T-helper 2 cell treated with Interferon-gamma antibody and Interleukin-4, amounts not matched to agents 5 μg/mL and 100 μg/mL, for 36 hours (primary cell): ENCODE results near the gene ZNF579.
"Not testable (repeated sequence)": the region's sequence is repeated elsewhere in the genome, so short reads cannot be mapped to it uniquely, and the experiment has no call there.

Experiments used
- DNase-seq: peaks from one replicate; pipeline ENCODE4 v3.0.0; 2021; ENCODE audit warnings: low spot score
- H3K27ac Mint-ChIP-seq: one replicate; pipeline ENCODE4 v1.8.0; 2021; ENCODE audit warnings: mild to moderate bottlenecking, mixed read lengths
- H3K27me3 Mint-ChIP-seq: one replicate; pipeline ENCODE4 v1.8.0; 2021; ENCODE audit warnings: low read depth, mixed read lengths
- H3K36me3 Mint-ChIP-seq: one replicate; pipeline ENCODE4 v1.8.0; 2021; ENCODE audit warnings: low read depth, mixed read lengths
- H3K4me1 Mint-ChIP-seq: one replicate; pipeline ENCODE4 v1.8.0; 2021; ENCODE audit warnings: low read depth, mixed read lengths
- H3K4me3 Mint-ChIP-seq: one replicate; pipeline ENCODE4 v1.8.0; 2022; ENCODE audit warnings: mild to moderate bottlenecking, moderate library complexity, mixed read lengths
- H3K9me3 Mint-ChIP-seq: one replicate; pipeline ENCODE4 v1.8.0; 2021; ENCODE audit warnings: mixed read lengths

The ZNF579 gene

DNA sequence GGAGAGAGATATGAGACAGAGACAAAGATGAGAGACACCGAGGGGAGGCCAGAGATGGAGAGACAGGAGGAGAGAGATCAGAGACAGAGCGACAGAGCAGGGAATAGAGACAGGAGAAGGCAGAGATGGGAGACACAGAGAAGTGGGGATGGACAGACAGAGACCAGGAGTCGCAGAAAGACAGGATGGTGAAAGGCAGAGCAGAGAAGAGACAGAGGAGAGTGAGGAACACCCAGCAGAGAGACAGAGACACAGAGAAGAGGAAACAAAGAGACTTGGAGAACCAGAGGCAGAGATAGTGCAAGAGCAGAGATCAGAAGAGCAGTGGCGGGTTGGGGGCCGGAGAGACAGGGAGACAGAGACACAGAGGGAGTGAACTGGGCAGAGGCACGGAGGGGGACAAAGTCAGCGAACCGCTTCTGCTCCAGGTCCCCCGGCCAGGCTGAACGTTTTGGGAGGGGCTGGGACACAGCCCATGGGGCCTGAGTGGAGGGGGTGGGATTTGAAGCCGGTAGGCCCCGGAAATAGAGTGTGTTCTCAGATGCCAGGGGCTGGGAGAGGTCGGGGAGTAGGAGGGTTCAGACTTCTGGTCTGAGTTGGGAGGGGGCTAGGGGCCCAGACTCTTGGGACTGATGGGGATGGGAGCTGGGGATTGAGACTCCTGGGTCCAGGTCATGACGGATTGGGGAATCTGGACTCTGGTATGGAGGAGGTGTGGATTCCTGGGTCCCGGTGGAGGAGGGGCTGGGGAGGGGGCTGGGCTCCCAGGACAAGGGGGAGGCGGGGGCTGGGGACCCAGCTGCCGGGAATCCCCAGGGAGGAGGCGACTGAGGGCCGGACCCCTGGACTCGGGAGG is 654 bp downstream of the ZNF579 start:
- H3K4me1 Mint-ChIP-seq = peaks cover 17% of the 10 kb centered on the region
- H3K27ac Mint-ChIP-seq = peak overlapping the region; percentile 90
- H3K27me3 Mint-ChIP-seq = peaks cover 2% of the 10 kb centered on the region
- H3K4me3 Mint-ChIP-seq = peak overlapping the region; percentile 91
- DNase-seq = no peak
- no peaks in the 10 kb centered on the region for H3K9me3 Mint-ChIP-seq
- H3K36me3 Mint-ChIP-seq = peaks cover 8% of the 10 kb centered on the region

DNA sequence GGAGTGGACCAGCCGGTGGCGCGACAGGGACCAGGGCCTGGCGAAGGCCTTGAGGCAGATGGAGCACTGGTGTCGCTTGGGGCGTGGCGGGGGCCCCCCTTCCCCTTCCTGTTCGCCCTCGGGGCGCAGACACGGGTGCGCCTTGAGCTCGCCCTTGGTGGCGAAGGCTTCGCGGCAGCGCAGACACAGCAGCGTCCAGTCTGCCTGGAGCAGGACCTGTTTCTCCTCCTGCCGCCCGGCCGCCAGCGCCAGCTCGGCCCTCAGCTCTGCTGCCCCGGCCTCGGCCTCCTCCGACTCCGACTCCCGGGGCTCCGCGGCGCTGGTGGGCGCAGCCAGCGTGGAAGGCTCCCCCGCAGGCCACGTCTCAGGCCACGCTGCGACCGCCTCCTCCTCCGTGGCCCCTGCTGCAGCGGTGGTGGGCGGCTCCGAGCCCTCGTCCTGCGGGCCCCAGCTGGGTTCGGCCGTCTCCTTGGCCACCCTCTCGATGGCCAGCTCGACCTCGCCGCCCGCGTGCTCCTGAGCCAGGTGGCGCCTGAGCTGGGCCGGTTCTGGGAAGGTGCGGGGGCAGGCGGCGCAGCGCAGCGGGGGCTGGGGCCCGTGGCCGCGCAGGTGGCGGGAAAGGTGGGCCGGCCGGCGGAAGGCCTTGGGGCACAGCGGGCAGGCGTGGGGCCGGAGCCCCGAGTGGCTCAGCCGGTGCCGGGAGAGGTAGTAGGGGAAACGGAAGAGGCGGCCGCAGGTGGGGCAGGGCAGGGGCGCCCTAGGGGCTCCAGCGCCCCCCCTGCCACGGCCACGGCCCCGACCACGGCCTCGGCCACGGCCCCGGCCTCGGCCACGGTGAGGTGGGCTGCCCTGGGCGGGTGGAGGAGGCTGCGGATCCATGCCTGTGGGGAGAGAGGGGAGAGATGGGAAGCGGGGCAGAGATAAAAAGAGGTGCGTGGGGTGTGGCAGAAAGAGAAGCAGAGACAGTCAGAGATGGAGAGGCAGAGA is 1.6 kb downstream of the ZNF579 start:
- H3K9me3 Mint-ChIP-seq = no peaks in the 10 kb centered on the region
- peak overlapping the region; percentile 90 for H3K27ac Mint-ChIP-seq
- no peaks in the 10 kb centered on the region for H3K27me3 Mint-ChIP-seq
- peak overlapping the region; percentile 91 for H3K4me3 Mint-ChIP-seq
- peaks cover 17% of the 10 kb centered on the region for H3K4me1 Mint-ChIP-seq
- peaks cover 8% of the 10 kb centered on the region for H3K36me3 Mint-ChIP-seq
- DNase-seq = no peak

DNA sequence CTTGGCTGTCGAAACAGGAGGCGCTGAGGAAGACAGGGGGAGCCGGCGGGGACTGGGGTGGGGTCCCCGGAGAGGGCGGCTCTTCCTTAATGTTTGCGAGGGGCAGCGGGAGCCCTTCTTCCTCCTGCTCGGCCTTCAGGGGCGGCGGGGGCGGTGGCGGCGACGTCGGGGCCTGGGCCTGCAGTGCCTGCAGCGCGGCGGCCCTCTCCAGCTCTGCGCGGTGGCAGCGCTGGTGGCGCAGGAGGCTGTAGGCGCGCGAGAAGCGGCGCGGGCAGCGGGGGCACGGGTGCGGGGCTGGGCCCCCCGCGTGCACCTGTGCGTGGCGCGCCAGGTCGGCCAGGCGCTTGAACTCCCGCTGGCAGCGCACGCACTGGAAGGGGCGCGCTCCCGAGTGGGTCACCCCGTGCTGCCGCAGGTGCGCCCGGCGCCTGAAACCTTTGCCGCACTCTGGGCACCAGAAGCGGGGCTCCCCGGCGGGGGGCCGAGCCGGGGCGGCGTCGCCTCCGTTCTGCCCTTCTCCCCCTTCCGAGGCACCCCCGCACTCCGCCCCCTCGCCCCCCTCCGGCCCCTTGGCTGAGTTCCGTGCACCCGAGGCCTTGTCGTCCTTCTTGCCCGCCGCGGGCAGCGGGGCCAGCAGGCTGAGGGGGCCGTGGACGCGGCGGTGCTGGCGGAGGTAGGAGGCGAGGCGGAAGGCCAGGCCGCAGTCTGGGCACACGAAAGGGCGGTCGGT is 2.5 kb downstream of the ZNF579 start:
- no peak overlapping the region for H3K27ac Mint-ChIP-seq
- H3K27me3 Mint-ChIP-seq = no peaks in the 10 kb centered on the region
- peaks cover 17% of the 10 kb centered on the region for H3K4me1 Mint-ChIP-seq
- H3K9me3 Mint-ChIP-seq = no peaks in the 10 kb centered on the region
- no peak for DNase-seq
- peaks cover 8% of the 10 kb centered on the region for H3K36me3 Mint-ChIP-seq
- no peak overlapping the region for H3K4me3 Mint-ChIP-seq

DNA sequence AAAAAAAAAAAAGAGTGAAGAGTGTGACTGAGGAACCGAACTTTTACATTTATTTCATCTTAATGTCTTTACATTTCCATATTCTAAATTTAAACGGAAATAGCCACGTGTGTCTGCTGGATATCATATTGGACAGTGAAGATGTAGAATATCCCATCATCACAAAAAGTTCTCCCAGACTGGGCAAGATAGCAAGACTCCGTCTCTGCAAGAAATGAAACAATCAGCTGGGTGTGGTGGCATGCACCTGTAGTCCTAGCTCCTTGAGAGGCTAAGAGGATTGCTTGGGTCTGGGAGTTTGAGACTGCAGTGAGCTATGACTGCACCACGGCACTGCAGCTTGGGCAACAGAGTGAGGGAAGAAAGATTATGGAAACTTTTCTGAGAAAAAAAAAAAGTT is 3.9 kb downstream of the ZNF579 start:
- H3K4me1 Mint-ChIP-seq = peaks cover 14% of the 10 kb centered on the region
- H3K9me3 Mint-ChIP-seq = no peaks in the 10 kb centered on the region
- H3K27me3 Mint-ChIP-seq = no peaks in the 10 kb centered on the region
- DNase-seq = no peak
- H3K27ac Mint-ChIP-seq = no peak overlapping the region
- peaks cover 8% of the 10 kb centered on the region for H3K36me3 Mint-ChIP-seq
- peak overlapping the region; percentile 39 for H3K4me3 Mint-ChIP-seq

DNA sequence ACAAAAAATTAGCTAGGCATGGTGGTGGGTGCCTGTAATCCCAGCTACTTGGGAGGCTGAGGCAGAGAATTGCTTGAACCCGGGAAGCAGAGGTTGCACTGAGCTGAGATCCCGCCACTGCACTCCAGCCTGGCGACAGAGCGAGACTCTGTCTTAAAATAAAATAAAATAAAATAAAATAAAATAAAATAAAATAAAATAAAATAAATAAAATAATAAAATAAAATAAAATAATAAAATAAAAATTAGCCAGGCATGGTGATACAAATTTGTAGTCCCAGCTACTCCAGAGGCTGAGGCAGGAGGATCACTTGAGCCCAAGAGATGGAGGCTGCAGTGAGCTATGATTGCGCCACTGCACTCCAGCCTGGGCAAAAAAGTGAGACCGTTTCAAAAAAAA is 6.7 kb downstream of the ZNF579 start:
- H3K27ac Mint-ChIP-seq, DNase-seq, H3K36me3 Mint-ChIP-seq, H3K27me3 Mint-ChIP-seq, H3K9me3 Mint-ChIP-seq, H3K4me1 Mint-ChIP-seq, H3K4me3 Mint-ChIP-seq: not testable (repeated sequence)

DNA sequence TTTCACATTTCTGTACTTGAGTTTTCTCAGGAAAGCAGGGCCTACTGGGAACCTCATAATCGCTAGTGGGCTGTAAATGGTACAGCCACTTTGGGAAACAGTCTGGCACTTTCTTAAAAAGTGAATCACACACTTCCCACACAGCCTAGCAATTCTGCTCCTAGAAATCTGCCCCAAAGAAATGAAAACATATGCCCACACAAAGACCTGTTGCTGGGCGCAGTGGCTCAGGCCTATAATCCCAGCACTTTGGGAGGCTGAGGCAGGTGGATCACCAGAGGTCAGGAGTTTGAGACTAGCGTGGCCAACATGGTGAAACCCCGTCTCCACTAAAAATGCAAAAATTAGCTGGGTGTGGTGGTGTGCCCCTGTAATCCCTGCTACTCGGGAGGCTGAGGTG is 11.2 kb downstream of the ZNF579 start:
- DNase-seq, H3K9me3 Mint-ChIP-seq, H3K4me1 Mint-ChIP-seq, H3K4me3 Mint-ChIP-seq, H3K27ac Mint-ChIP-seq, H3K27me3 Mint-ChIP-seq, H3K36me3 Mint-ChIP-seq: not testable (repeated sequence)

DNA sequence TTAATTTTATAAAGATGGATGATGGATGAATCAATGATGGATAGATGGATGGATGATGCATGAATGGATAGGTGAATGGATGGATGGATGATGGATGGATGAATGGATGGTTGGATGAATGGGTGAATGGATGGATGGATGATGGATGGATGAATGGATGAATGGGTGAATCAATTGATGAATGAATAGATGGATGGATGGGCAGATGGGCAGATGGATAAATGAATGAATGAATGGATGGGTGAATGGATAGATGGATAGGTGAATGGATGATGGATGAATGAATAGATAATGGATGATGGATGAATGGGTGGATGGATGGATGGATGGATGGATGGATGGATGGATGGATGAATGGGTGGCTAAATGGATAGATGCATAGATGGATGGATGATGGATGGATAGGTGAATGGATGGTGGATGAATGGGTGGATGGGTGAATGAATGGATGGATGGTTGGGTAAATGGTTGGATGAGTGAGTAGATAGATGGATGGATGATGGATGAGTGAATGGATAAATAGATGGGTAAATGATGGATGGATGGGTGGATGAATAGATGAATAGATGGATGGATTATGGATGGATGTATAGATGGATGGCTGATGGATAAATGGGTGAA is 12.8 kb downstream of the ZNF579 start:
- H3K4me1 Mint-ChIP-seq = no peaks in the 10 kb centered on the region

DNA sequence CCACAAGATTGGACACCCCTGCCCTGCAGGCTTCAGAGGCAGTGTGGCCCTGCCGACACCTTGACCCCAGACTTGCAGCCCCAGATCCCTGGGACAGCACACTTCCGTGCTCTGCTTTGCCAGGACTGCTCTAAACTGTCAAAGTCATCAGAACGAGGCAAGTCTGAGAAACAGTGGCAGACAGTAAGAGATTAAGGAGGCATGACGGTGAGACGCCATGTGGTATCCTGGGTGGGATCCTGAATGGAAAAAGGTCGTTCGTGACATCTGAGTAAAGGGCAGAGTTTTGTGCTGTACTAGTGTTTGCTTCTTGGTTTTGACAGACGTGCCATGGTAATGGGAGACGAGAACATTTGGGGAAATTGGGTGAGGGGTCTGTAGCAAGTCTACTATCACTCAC is 13.8 kb downstream of the ZNF579 start:
- H3K9me3 Mint-ChIP-seq = no peaks in the 10 kb centered on the region
- H3K27ac Mint-ChIP-seq = no peak overlapping the region

More for the DNA sequence above, 12.8 kb downstream of the ZNF579 start:
- no peak for DNase-seq
- Mint-ChIP-seq H3K27ac (no peak overlapping the region), H3K9me3 (no peaks in the 10 kb centered on the region), H3K27me3 (peaks cover 2% of the 10 kb centered on the region), H3K36me3 (no peaks in the 10 kb centered on the region), H3K4me3 (no peak overlapping the region)

DNA sequence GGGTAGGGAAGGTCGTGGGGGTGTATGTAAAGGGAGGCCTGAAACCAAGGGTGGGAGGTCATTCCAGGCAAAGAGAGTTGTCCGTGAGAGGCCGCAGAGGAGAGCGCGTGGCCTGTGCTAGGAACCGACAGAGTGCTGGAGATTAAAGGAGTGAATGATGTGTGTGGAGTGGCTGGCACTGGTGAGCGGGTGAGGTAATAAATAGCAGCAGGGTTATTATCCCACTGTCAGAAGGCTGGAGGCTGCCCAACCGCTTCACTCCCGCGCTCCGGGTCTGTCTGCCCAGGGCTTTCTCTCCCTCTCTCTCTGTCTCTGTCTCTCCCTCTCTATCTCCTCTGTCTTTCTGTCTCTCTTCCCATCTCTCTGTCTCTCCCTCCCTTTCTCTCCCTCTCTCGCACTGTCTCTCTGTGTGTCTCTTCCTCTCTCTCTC is 17.4 kb downstream of the ZNF579 start:
- Mint-ChIP-seq H3K4me3 (no peak overlapping the region), H3K27me3 (peaks cover 2% of the 10 kb centered on the region), H3K36me3 (no peaks in the 10 kb centered on the region), H3K9me3 (no peaks in the 10 kb centered on the region), H3K4me1 (no peaks in the 10 kb centered on the region), H3K27ac (no peak overlapping the region)
- no peak for DNase-seq

More for the DNA sequence above, 13.8 kb downstream of the ZNF579 start:
- Mint-ChIP-seq H3K4me3 (no peak overlapping the region), H3K36me3 (no peaks in the 10 kb centered on the region), H3K27me3 (peaks cover 2% of the 10 kb centered on the region), H3K4me1 (no peaks in the 10 kb centered on the region)
- no peak for DNase-seq

DNA sequence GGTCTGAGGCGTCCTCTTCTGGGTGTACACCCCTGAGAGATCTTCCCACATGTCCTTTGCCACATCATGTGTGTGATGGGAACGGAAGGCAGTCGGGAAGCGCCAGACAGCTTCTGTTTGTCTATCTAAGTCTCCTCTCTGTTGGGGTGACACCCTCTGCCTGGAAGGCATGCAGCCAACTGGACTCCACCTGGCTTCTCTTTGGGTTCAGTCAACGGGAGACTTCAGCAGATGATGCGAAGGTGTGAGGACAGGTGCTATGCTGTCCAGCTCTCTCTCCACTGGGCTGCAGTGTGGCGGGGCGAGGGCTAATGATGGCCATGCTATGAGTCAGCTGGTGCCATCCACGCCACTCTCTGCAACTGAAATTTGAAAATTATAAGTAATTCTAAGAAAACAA is 21.0 kb downstream of the ZNF579 start:
- Mint-ChIP-seq H3K4me1 (no peaks in the 10 kb centered on the region), H3K9me3 (no peaks in the 10 kb centered on the region), H3K36me3 (no peaks in the 10 kb centered on the region), H3K4me3 (no peak overlapping the region), H3K27me3 (no peaks in the 10 kb centered on the region), H3K27ac (no peak overlapping the region)
- DNase-seq = no peak

DNA sequence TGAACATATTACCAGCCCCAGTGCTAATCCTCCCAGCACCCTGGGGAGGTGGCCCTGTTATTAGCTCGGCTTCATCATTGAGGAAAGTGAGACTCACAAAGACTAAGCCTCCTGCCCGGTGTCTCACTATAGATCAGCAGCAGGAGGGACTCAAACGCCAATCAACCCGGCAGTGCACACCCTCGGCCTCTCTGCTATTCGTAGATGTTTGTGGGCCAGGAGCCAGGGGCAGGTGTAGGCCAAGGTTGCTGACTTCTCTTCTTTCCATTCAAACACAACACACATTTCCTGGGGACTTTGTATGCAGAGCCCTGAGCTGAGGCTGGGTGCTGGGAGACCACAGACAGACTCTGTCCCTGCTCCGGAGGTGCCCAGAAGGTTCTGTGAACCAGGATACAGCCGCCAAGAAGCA is 25.9 kb downstream of the ZNF579 start:
- H3K4me1 Mint-ChIP-seq = no peaks in the 10 kb centered on the region
- no peak for DNase-seq
- H3K9me3 Mint-ChIP-seq = no peaks in the 10 kb centered on the region
- H3K36me3 Mint-ChIP-seq = no peaks in the 10 kb centered on the region
- no peak overlapping the region for H3K27ac Mint-ChIP-seq
- H3K4me3 Mint-ChIP-seq = no peak overlapping the region
- no peaks in the 10 kb centered on the region for H3K27me3 Mint-ChIP-seq

DNA sequence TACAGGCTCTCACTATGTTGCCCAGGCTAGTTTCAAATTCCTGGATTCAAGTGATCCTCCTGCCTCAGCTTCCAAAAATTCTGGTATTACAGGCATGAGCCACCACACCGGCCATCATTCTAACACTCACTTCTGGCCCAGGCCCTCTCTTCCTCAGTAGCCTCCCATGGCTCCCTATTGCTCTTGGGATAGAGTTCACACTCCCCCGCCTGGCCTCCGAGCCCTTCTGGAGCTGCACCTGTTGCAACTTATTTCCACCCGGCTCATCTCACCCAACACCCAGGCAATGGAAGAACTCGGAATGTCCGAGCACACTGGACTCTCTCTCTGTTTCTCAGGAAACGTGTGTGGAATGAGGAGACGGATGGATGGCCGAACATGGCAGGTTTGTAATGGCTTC is 26.3 kb downstream of the ZNF579 start:
- no peak for DNase-seq
- Mint-ChIP-seq H3K4me1 (no peaks in the 10 kb centered on the region), H3K4me3 (no peak overlapping the region), H3K9me3 (no peaks in the 10 kb centered on the region), H3K27me3 (no peaks in the 10 kb centered on the region), H3K36me3 (no peaks in the 10 kb centered on the region), H3K27ac (no peak overlapping the region)
